ENCODE data around the gene CYP39A1. TPM values are rescaled to one million over a fixed set of nuclear protein-coding genes. Genes with fewer than 3 reads are reported as not detected.
"Not testable (repeated sequence)": the region's sequence is repeated elsewhere in the genome, so short reads cannot be mapped to it uniquely, and the experiment has no call there.

Gene CYP39A1
- total and polyA plus RNA-seq, 2 experiments from 2014 or later = 3.4 to 4.3 TPM

- DNase-seq (ENCODE audit: low read depth in 1 of 2, low spot score in 1 of 2) = no peak
- TF ChIP-seq CTCF (IDR thresholded peaks at IDR 0.05; ENCODE audit: low read depth, low read length) = no peak
- H3K36me3 ChIP-seq = no peaks in the 10 kb centered on the region
- H3K27ac ChIP-seq = no peak overlapping the region
- H3K4me1 ChIP-seq (ENCODE audit: low read depth) = peaks cover 10% of the 10 kb centered on the region
- H3K4me3 ChIP-seq = no peak overlapping the region
- H3K9me3 ChIP-seq (ENCODE audit: low read depth) = no peaks in the 10 kb centered on the region
- no peaks in the 10 kb centered on the region for H3K27me3 ChIP-seq
Observed at GRCh38 chr6:46648869-46649492, 3.6 kb downstream of the CYP39A1 start.

GRCh38 chr6:46648108-46648507, 4.5 kb downstream of the CYP39A1 start:
- H3K9me3 ChIP-seq (ENCODE audit: low read depth); H3K27me3 ChIP-seq; H3K36me3 ChIP-seq; DNase-seq (ENCODE audit: low read depth in 1 of 2, low spot score in 1 of 2); H3K4me1 ChIP-seq (ENCODE audit: low read depth); H3K4me3 ChIP-seq; H3K27ac ChIP-seq: not testable (repeated sequence)

DNA sequence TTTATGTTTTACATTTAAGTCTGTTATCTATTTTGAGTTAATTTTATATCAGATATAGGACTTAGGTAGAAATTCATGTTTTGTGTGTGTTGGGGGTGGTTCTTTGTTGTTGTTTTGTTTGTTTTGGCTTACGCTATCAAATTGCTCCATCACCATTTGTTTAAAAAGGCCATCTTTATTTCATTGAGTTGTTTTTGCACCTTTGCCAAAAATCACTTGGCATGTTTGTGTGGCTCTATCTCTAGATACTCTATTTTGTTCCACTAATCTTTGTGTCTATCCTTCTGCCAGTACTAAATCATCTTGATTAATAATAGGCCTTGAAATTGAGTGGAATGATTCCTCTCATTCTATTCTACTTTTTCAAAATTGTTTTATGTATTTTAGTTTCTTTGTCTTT, 7.4 kb downstream of the CYP39A1 start:
- no peak overlapping the region for H3K27ac ChIP-seq
- no peak for DNase-seq (ENCODE audit: low read depth in 1 of 2, low spot score in 1 of 2)
- H3K9me3 ChIP-seq (ENCODE audit: low read depth) = no peaks in the 10 kb centered on the region
- no peaks in the 10 kb centered on the region for H3K27me3 ChIP-seq
- H3K4me3 ChIP-seq = no peak overlapping the region
- no peaks in the 10 kb centered on the region for H3K4me1 ChIP-seq (ENCODE audit: low read depth)
- TF ChIP-seq CTCF (IDR thresholded peaks at IDR 0.05; ENCODE audit: low read depth, low read length) = no peak
- H3K36me3 ChIP-seq = no peaks in the 10 kb centered on the region

DNA sequence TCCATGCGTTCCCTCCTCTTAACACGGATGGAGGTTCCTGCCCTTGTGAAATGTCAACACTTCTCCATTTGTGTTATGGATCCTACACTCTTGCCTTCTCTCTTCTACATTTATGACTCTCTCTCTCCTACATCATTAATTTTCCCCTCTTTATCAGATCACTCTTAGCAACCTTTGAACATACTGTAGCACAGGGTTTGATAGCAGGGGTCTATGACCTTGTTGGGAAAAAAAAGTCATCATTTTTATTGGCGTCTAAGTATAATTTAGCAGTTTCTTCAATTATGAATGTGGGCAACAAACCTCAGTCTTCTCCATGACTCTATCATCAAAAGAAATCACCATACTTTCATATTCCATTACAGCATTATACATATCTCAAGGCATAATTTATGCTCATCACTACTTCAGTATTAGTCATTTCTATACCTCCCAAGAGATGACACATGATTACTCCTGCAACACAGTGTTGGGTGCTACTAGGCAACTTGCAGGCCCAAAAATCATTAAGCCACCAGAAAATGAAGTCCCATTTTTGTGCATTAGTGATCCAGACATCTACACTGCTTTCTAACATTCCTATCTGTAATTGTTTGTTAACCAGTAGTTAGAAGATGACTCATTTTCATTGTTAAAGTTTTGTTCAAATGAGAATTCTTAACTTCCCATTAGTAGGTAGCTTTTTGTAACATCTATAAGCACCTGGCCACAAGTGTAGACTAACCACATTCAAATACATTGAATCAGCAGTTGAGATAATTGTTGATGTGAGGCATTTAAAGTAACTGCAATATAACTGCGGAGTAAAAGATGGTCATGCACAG, 9.5 kb downstream of the CYP39A1 start:
- no peak for TF ChIP-seq CTCF (IDR thresholded peaks at IDR 0.05; ENCODE audit: low read depth, low read length)
- H3K4me3 ChIP-seq = no peak overlapping the region
- H3K4me1 ChIP-seq (ENCODE audit: low read depth) = no peaks in the 10 kb centered on the region
- H3K27ac ChIP-seq = no peak overlapping the region
- H3K27me3 ChIP-seq = no peaks in the 10 kb centered on the region
- no peak for DNase-seq (ENCODE audit: low read depth in 1 of 2, low spot score in 1 of 2)
- no peaks in the 10 kb centered on the region for H3K36me3 ChIP-seq
- no peaks in the 10 kb centered on the region for H3K9me3 ChIP-seq (ENCODE audit: low read depth)

GRCh38 chr6:46638650-46639049, 14.0 kb downstream of the CYP39A1 start:
- Histone ChIP-seq H3K9me3 (ENCODE audit: low read depth) (no peaks in the 10 kb centered on the region), H3K4me1 (ENCODE audit: low read depth) (no peaks in the 10 kb centered on the region), H3K27ac (no peak overlapping the region), H3K36me3 (no peaks in the 10 kb centered on the region), H3K4me3 (no peak overlapping the region), H3K27me3 (no peaks in the 10 kb centered on the region)
- DNase-seq (ENCODE audit: low read depth in 1 of 2, low spot score in 1 of 2) = no peak
- no peak for TF ChIP-seq CTCF (IDR thresholded peaks at IDR 0.05; ENCODE audit: low read depth, low read length)

DNA sequence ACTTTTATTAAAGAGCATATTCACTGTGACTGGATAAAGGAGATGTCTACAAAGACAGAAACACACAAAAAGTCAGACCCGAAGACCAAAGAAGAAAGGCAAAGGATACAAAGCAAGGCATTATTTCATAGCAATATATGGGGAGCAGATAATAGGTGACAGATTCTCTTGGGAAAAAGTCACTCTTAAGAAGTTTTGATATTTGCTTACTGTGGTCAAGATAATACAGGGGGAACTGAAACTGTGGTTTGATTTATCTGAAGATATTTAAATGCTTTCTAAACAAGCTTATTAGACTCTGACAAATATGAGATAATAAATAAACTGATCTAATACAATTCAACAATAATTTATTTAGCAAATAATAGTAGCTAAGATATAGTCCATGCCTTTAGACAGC, 14.7 kb downstream of the CYP39A1 start:
- TF ChIP-seq CTCF (IDR thresholded peaks at IDR 0.05; ENCODE audit: low read depth, low read length) = no peak
- Histone ChIP-seq H3K27ac (no peak overlapping the region), H3K27me3 (no peaks in the 10 kb centered on the region), H3K9me3 (ENCODE audit: low read depth) (no peaks in the 10 kb centered on the region), H3K36me3 (no peaks in the 10 kb centered on the region), H3K4me1 (ENCODE audit: low read depth) (no peaks in the 10 kb centered on the region), H3K4me3 (no peak overlapping the region)
- DNase-seq (ENCODE audit: low read depth in 1 of 2, low spot score in 1 of 2) = no peak

Measured in cardiac muscle cell (in vitro differentiated cells and primary cell).